OCI-M1 (cell line): ENCODE results near the gene OR5F1.

Source experiments
- DNase-seq: peaks from one replicate; lab custom pipeline; 2025; lab: John Stamatoyannopoulos, UW

OR5F1 gene

DNA sequence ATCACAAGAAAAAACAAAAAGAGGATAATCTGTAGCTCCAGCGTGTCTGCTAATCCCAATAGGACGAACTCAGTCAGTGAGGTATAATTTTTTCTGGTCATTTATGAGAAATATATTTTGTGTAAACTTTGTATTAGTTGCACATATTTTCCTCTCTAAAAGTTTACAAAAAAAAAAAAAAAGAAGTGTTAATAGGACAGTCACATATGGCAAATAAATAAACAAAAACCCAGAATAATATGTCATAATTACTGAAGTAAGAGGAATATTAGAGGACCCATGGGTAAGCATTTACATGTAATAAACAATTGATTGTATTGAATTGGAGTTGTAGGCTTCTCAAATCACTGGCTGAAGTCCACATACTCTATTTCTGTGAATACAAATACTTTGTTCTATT, at the start of gene OR5F1:
Gene OR5F1 (minus strand): TSS at position 101 of the 400 bp plus-strand sequence. CDS start 0 bp downstream, at position 101.
- DNase-seq: no peak

DNA sequence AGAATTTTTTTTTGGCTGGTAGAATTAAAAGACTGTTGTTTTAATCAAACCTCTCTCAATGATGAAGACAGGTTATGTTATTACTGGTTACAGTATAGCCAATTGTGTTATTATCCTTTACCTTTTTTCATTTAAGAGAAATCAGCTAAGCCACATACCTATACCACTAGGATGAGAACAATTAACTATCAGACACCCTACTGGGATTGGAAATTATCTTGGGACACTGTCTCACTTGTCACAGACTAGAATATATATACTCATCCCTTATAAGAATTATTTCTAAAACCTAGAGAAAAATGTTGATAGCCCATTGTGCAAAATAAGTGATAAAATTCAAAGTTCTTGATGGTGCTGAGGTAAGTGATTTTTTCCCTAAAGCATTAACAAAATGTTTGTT, 32.9 kb upstream of the OR5F1 start, which contains the start of gene OR5AS1:
Gene OR5AS1 (plus strand): TSS at position 301 of the 400 bp plus-strand sequence. CDS start 2,765 bp downstream, outside the sequence.
- DNase-seq: no peak

DNA sequence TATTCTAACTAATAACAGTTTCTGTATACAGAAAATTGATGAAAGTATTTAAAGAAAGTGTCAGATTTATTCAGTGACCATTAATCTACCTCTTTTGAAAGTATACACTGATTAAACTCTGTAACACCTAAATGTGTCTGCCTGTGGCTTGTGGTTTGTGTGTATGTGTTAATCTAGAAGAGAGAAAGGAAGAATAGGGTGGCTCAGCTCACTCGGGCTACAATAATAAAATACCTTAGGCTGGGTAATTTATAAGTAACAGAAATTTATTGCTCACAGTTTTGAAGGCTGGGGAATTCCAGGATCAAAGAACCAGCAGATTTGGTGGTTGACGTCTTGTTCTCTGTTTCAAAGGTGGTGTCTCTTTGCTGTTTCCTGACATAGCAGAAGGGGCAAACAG, 19.4 kb upstream of the OR5F1 start:
- no peak for DNase-seq

DNA sequence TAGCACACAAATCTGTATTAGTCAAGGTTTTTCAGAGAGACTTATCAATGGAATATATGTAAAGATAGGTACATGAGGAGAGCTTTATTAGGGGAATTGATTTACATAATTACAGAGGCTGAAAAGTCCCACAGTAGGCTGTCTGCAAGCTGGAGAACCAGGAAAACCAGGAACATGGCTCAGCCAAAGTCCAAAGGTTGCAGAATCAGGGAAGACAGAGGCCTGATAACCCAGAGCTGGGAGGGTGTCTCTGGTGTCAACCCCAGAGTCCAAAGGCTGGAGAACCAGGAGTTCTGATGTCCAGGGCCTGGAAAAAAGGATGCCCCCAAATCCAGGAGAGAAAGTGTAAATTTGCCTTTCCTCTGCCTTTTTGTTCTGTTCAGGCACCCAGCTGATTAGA, 16.3 kb upstream of the OR5F1 start:
- DNase-seq: no peak

DNA sequence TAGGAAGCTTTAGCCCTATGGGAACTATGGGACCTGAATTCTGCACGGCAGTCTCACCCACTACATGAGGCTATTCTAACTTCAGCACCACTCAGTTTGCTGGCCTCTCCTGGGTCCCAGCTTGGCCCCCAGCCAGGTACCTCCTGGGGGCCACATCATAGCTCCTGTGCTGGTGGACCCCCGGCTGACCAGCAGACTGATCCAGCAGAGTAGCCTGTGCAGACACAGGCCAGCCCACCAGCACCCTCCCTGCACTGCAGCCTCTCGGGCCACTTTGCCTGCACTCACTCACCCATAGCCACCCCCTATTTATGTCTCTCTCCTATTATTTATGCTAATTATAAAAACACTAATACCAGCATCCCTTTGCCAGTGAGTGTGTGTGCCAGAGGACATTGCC, 23.5 kb downstream of the OR5F1 start:
- DNase-seq: no peak

DNA sequence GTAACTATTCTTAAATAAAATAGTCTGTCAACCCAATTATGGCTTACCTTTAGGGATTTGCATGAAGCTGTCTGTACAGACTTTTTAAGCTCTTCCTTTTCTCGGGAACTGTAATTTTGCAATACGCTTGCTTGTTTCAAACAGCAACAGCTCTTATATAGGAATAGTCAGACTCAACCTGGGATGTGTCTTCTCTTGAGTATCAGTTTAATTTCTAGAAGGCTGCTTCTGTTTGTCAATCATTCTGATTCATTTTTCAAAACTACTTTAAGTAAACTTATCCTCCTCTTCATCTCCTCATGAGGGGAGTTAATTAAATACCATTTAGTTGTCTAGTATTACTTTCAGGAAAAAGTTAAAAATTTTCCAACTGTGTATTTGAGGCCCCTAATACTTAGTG, 24.6 kb downstream of the OR5F1 start, which contains the start of gene OR10AG1:
Gene OR10AG1 (minus strand): TSS at position 101 of the 400 bp plus-strand sequence. CDS start 38 bp downstream, at position 63.
- no peak for DNase-seq

DNA sequence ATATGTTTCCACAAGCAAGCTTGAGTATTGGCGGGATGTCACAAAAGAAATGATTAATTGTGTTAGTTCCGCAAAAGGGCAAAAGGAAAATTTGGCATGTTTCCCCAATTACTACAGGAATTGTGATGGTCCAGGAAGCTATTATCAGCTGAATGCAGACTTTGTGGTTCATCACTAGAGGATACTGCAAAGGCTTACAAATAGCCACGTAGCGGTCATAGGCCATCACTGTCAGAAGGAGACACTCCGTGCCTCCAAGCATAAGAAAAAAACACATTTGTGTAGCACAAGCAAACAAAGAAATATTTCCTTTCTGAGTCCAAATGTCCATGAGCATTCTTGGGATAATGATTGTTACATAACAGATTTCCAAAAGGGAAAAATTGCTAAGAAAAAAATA, 26.5 kb downstream of the OR5F1 start:
- DNase-seq: peak; percentile 92

DNA sequence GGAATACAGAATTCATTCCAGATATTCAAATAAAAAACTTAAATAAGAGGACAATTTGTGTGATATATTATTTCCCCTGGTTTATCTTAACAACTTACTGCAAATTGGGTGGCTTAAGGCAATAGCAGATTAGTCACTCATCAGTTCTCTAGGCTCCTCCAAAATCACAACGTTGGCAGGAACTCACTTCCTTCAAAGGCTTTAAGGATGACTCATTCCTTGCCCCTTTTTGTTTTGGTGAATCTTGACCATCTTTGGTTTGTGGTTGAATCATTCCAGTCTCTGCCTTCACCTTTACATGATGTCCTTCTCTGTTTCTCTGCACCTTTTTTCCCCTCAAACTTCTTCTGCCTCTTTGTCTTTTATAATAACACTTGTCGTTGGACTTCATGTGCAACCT, 28.0 kb downstream of the OR5F1 start:
- peak; percentile 33 for DNase-seq

DNA sequence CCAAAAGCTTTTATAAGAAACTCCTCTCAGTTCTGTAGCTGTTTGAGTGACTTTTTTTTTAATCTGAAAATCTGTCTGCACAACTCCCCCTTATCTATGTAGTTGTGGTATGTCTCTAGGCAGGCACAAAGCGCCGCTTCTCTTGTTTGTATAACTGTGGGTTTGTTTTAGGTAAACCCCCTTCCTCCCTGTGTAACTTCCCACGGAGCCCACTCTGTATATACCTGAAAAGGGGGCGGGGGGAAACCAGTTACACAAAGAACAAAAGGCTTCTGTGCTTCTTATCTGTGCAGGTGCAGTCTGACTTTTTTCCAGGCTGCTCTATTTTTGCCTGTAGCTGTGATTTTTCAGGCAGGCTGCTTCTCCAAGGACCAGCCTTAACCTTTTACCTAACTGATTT, 37.9 kb downstream of the OR5F1 start:
- DNase-seq: no peak

DNA sequence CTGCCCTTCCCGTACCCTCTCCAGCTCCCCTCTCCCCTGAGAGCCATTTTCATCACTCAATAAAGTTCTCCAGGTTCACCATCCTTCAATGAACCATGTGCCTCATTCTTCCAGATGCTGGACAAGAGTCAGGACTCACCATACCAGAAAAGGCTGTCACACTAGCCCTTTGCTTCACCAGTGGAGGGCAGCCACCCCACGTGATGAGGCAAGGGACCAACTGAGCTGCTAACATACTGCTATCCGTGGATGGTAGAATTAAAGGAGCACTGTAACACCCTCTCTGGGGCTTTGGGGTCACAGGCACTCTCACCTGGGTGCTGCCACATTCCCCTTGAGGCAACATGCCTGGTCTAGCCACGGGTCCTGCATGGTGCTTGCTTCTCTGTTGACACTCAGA, 45.1 kb downstream of the OR5F1 start:
- no peak for DNase-seq
